Ovary (tissue), 3 donors: ENCODE data around the gene CCDC141.
"Not testable (repeated sequence)": the region's sequence is repeated elsewhere in the genome, so short reads cannot be mapped to it uniquely, and the experiment has no call there.

Experiments used
- CTCF ChIP-seq, 3 donors: fragments of 450-650 bp in 2 of 3; fragments of 200-600 bp in 1 of 3; IDR thresholded peaks; one replicate each; pipeline versions ENCODE4 v1.5.1 to v1.8.0; 2016 to 2022; ENCODE audit warnings: antibody characterized with exemption in 3 of 3, mild to moderate bottlenecking in 1 of 3
- EP300 ChIP-seq: sonication (generic); formaldehyde crosslinking; IDR thresholded peaks from one replicate; pipeline ENCODE4 v1.6.1; 2017; ENCODE audit warnings: antibody characterized with exemption
- POLR2A ChIP-seq: fragments of 450-650 bp; IDR thresholded peaks from one replicate; pipeline ENCODE4 v1.6.1; 2017; ENCODE audit warnings: antibody characterized with exemption, mild to moderate bottlenecking, moderate library complexity
- donor health status: DM: no; HTN: no; CAD: no.

GRCh38 chr2:179014189-179014588, 35.7 kb downstream of the CCDC141 start:
- TF ChIP-seq CTCF (IDR thresholded peaks at IDR 0.05); POLR2A; EP300: not testable (repeated sequence)
